Activated CD8-positive, alpha-beta T cell treated with anti-CD3 and anti-CD28 coated beads for 36 hours (primary cell): ENCODE results near the gene OR4D1. TPM values are rescaled to one million over a fixed set of nuclear protein-coding genes. Genes with fewer than 3 reads are reported as not detected.

ENCODE experiments used
- ATAC-seq: fragments of 200-7000 bp; cut with Tn5 transposase; one replicate; pipeline ENCODE4 v1.10.0; 2021; ENCODE audit warnings: mild to moderate bottlenecking, moderate library complexity
- CTCF ChIA-PET: fragments of 350-600 bp; sonication (Branson Sonifier 250); formaldehyde crosslinking; loops from one replicate; lab custom pipeline; 2021; ENCODE audit warnings: antibody characterized with exemption; lab: Charles Lee
- POLR2A ChIA-PET: fragments of 350-600 bp; sonication (Branson Sonifier 250); formaldehyde crosslinking; loops from one replicate; lab custom pipeline; 2021; ENCODE audit warnings: antibody characterized with exemption; lab: Charles Lee
- DNase-seq: peaks from one replicate; pipeline ENCODE4 v3.0.0-alpha.2; 2020
- H3K27ac Mint-ChIP-seq: one replicate; pipeline ENCODE4 v1.8.0; 2021; ENCODE audit warnings: mild to moderate bottlenecking, mixed read lengths
- H3K27me3 Mint-ChIP-seq: one replicate; pipeline ENCODE4 v1.8.0; 2021; ENCODE audit warnings: mixed read lengths
- H3K36me3 Mint-ChIP-seq: one replicate; pipeline ENCODE4 v1.8.0; 2021; ENCODE audit warnings: low read depth, mixed read lengths
- H3K4me1 Mint-ChIP-seq: one replicate; pipeline ENCODE4 v1.8.0; 2021; ENCODE audit warnings: low read depth, mixed read lengths
- H3K4me3 Mint-ChIP-seq: one replicate; pipeline ENCODE4 v1.8.0; 2021; ENCODE audit warnings: mild to moderate bottlenecking, moderate library complexity, mixed read lengths
- H3K9me3 Mint-ChIP-seq: one replicate; pipeline ENCODE4 v1.8.0; 2021; ENCODE audit warnings: mixed read lengths
- CTCF ChIP-seq: fragments of 200-600 bp; IDR thresholded peaks from one replicate; pipeline ENCODE4 v1.8.0; 2022; ENCODE audit warnings: antibody characterized with exemption, mild to moderate bottlenecking
- intact Hi-C: fragments of 100-400 bp; cut with micrococcal nuclease; formaldehyde crosslinking; loops from one replicate; pipeline ENCODE4 v1.10.0; 2022
- total RNA-seq, 2 experiments: library from RNA; stranded (reverse); gene quantifications; one replicate each; pipeline ENCODE4 v1.2.3, GENCODE V29; 2021

The OR4D1 gene
- total RNA-seq, 2 experiments from 2014 or later: 0.22 to 0.25 TPM

- peak overlapping the region; percentile 81 for H3K4me3 Mint-ChIP-seq
- no peak for TF ChIP-seq CTCF
- CTCF ChIA-PET: interaction anchor here (1.1 to 1.6 kb wide), 5 partner anchors 15 to 158 kb away, joined by 3 to 12 read pairs (median 4); no protein-coding TSS in a partner anchor
- intact Hi-C loops: no loop called here
- DNase-seq (peak; percentile 75), ATAC-seq (peak; percentile 86)
- no peaks in the 10 kb centered on the region for H3K27me3 Mint-ChIP-seq
- POLR2A ChIA-PET: interaction anchor here (1.0 to 1.6 kb wide), 3 partner anchors 8 to 92 kb away, joined by 3 to 4 read pairs (median 3); no protein-coding TSS in a partner anchor
- H3K36me3 Mint-ChIP-seq: no peaks in the 10 kb centered on the region
- H3K27ac Mint-ChIP-seq: peak overlapping the region; percentile 83
- H3K9me3 Mint-ChIP-seq: no peaks in the 10 kb centered on the region
- H3K4me1 Mint-ChIP-seq: peaks cover 39% of the 10 kb centered on the region
These were observed 8.9 kb downstream of the OR4D1 start for GRCh38 chr17:58156839-58157803.

- Mint-ChIP-seq H3K27me3 (no peaks in the 10 kb centered on the region), H3K27ac (no peak overlapping the region), H3K36me3 (no peaks in the 10 kb centered on the region), H3K4me3 (no peak overlapping the region), H3K9me3 (no peaks in the 10 kb centered on the region), H3K4me1 (peaks cover 29% of the 10 kb centered on the region)
- ATAC-seq (no peak), DNase-seq (no peak)
- ChIA-PET CTCF (interaction anchor here (0.6 kb wide), 1 partner anchor 288 kb away, joined by 4 read pairs; no protein-coding TSS in a partner anchor), POLR2A (interaction anchor here (1.0 kb wide), 1 partner anchor 91 kb away, joined by 3 read pairs; no protein-coding TSS in a partner anchor)
- no peak for TF ChIP-seq CTCF
- intact Hi-C loops: no loop called here
These were observed 10.0 kb downstream of the OR4D1 start for GRCh38 chr17:58158181-58158580.

GRCh38 chr17:58161566-58161965, 13.4 kb downstream of the OR4D1 start:
- ATAC-seq: no peak
- CTCF ChIA-PET: interaction anchor here (1.8 kb wide), 1 partner anchor 11 kb away, joined by 5 read pairs; no protein-coding TSS in a partner anchor
- Mint-ChIP-seq H3K27me3 (no peaks in the 10 kb centered on the region), H3K27ac (no peak overlapping the region), H3K4me1 (peaks cover 7% of the 10 kb centered on the region), H3K9me3 (no peaks in the 10 kb centered on the region), H3K4me3 (no peak overlapping the region), H3K36me3 (no peaks in the 10 kb centered on the region)
- TF ChIP-seq CTCF: no peak
- no peak for DNase-seq
- POLR2A ChIA-PET: no interaction called here
- intact Hi-C loops: no loop called here

GRCh38 chr17:58165981-58166380, 17.8 kb downstream of the OR4D1 start:
- CTCF ChIA-PET: interaction anchor here (1.0 to 1.9 kb wide), 3 partner anchors 44 to 152 kb away, joined by 3 to 5 read pairs (median 3); no protein-coding TSS in a partner anchor
- intact Hi-C loops: no loop called here
- no peak for ATAC-seq
- Mint-ChIP-seq H3K4me3 (no peak overlapping the region), H3K36me3 (no peaks in the 10 kb centered on the region), H3K4me1 (peaks cover 24% of the 10 kb centered on the region), H3K9me3 (no peaks in the 10 kb centered on the region), H3K27me3 (no peaks in the 10 kb centered on the region), H3K27ac (no peak overlapping the region)
- no peak for DNase-seq
- TF ChIP-seq CTCF: no peak
- POLR2A ChIA-PET: interaction anchor here (1.0 kb wide), 1 partner anchor 9 kb away, joined by 3 read pairs; no protein-coding TSS in a partner anchor
